Transverse colon (tissue), 4 donors: ENCODE data around the gene C5AR1. TPM values are rescaled to one million over a fixed set of nuclear protein-coding genes. Genes with fewer than 3 reads are reported as not detected.
"Not testable (repeated sequence)": the region's sequence is repeated elsewhere in the genome, so short reads cannot be mapped to it uniquely, and the experiment has no call there.

Experiments used
- DNase-seq: peaks from one replicate; pipeline ENCODE4 v3.0.0-alpha.2; 2019
- H3K27ac ChIP-seq, 4 donors: fragments of 200-600 bp; sonication (generic); 2 replicates each; pipeline ENCODE4 v1.5.1; 2016 to 2018; ENCODE audit warnings: inconsistent platforms in 4 of 4
- H3K27me3 ChIP-seq: fragments of 200-600 bp; sonication (generic); 2 replicates; pipeline ENCODE4 v1.5.1; 2017; ENCODE audit warnings: inconsistent platforms
- H3K36me3 ChIP-seq, 4 donors: fragments of 200-600 bp; sonication (generic); 2 replicates each; pipeline ENCODE4 v1.5.1; 2017 to 2019; ENCODE audit warnings: inconsistent platforms in 4 of 4
- H3K4me1 ChIP-seq, 4 donors: fragments of 200-600 bp; sonication (generic); 2 replicates each; pipeline ENCODE4 v1.5.1; 2017 to 2020; ENCODE audit warnings: inconsistent platforms in 4 of 4
- H3K4me3 ChIP-seq, 4 donors: fragments of 200-600 bp; sonication (generic); 1 replicate in 1 of 4; 2 replicates in 3 of 4; pipeline versions ENCODE4 v1.5.1 to v1.6.1; 2017 to 2019; ENCODE audit warnings: inconsistent platforms in 4 of 4
- H3K9me3 ChIP-seq, 2 donors: fragments of 200-600 bp; sonication (generic); 2 replicates each; pipeline ENCODE4 v1.5.1; 2017 to 2019; ENCODE audit warnings: inconsistent platforms in 2 of 2
- CTCF ChIP-seq, 5 experiments: fragments of 200-600 bp in 3 of 5; fragments of 450-650 bp in 2 of 5; sonication (generic) in 3 of 5; IDR thresholded peaks; 1 replicate in 2 of 5; 2 replicates in 3 of 5; pipeline ENCODE4 v1.5.1; 2016 to 2017; ENCODE audit warnings: antibody characterized with exemption in 5 of 5, inconsistent platforms in 3 of 5, mild to moderate bottlenecking in 2 of 5, moderate library complexity in 1 of 5
- EP300 ChIP-seq: sonication (generic); formaldehyde crosslinking; IDR thresholded peaks from one replicate; pipeline ENCODE4 v1.6.1; 2017; ENCODE audit warnings: antibody characterized with exemption, low read depth
- POLR2A ChIP-seq: fragments of 450-650 bp; IDR thresholded peaks from one replicate; pipeline ENCODE4 v1.6.1; 2016; ENCODE audit warnings: antibody characterized with exemption, mild to moderate bottlenecking, moderate library complexity
- POLR2AphosphoS5 ChIP-seq, 3 donors: sonication (generic); formaldehyde crosslinking; IDR thresholded peaks; one replicate each; pipeline ENCODE4 v1.6.1; 2016; ENCODE audit warnings: antibody characterized with exemption in 3 of 3
- WGBS, 2 donors: methylation state at CpG; one replicate each; pipeline ENCODE4 v1.1.5; 2018; ENCODE audit warnings: low coverage in 1 of 2; 5-methylcytosine and 5-hydroxymethylcytosine counted together
- in situ Hi-C, 4 donors: fragments of 200-750 bp; cut with MboI; loops; one replicate each; pipeline versions ENCODE4 v1.15.0 to v1.15.1; 2017; ENCODE audit warnings: low sequenced_read_pairs in 3 of 4, low pct_ligation_motif_present in 1 of 4, low pct_unique_long_range_greater_than_20kb in 1 of 4
- intact Hi-C: fragments of 100-400 bp; cut with DNase I; formaldehyde crosslinking; loops from one replicate; pipeline ENCODE4 v1.15.1; 2023; ENCODE audit warnings: low total_unique reads
- total RNA-seq, 4 donors: library from RNA; depleted of rRNA; stranded (reverse); fragments of >200 nt; gene quantifications; one replicate each; pipeline ENCODE4 v1.1.0, GENCODE V29; 2016

Gene C5AR1
- total RNA-seq = 1 to 10 TPM in 3 of 4 donors, under 1 TPM in 1; 0.60 to 9.0 (median 5.3) TPM

GRCh38 chr19:47309608-47310007 is at the start of gene C5AR1:
TSS of gene C5AR1 (plus strand) at chr19:47309861. CDS start at chr19:47309896, 35 bp downstream.
- Histone ChIP-seq H3K9me3 (no peaks in the 10 kb centered on the region), H3K36me3 (no peaks in the 10 kb centered on the region), H3K27me3 (peaks cover 9% of the 10 kb centered on the region), H3K4me1 (peaks cover 0 to 6% (median 0%) of the 10 kb centered on the region in 4 donors), H3K27ac (peak within 1 kb of the TSS; percentile 18 to 45 (median 22)), H3K4me3 (peak within 1 kb of the TSS in 1 of 4 donors; percentile 14)
- peak in 2 of 3 donors; percentile 41 to 43 for TF ChIP-seq POLR2AphosphoS5 (IDR thresholded peaks at IDR 0.05)
- TF ChIP-seq CTCF (IDR thresholded peaks at IDR 0.05) = no peak
- DNase-seq = peak; percentile 29
- 16 to 34% methylated on average over 5 to 12 of the region's 12 CpGs for WGBS, 2 donors
- intact Hi-C loops (loop anchor here (10.0 kb wide), 1 partner anchor 75 kb away; no protein-coding TSS in a partner anchor), in situ Hi-C loops (loop anchor here in 1 of 4 donors (25.0 kb wide), 1 partner anchor 403 kb away; the partner anchor contains the start of gene EHD2)

GRCh38 chr19:47260476-47260875 is 49.2 kb upstream of the C5AR1 start:
- Histone ChIP-seq H3K36me3 (peaks cover 0 to 49% (median 16%) of the 10 kb centered on the region in 4 donors), H3K9me3 (no peaks in the 10 kb centered on the region), H3K27ac (no peak overlapping the region), H3K27me3 (no peaks in the 10 kb centered on the region), H3K4me1 (peaks cover 15 to 24% (median 23%) of the 10 kb centered on the region in 4 donors), H3K4me3 (no peak overlapping the region)
- TF ChIP-seq POLR2A (no peak), EP300 (no peak), POLR2AphosphoS5 (IDR thresholded peaks at IDR 0.05) (no peak), CTCF (IDR thresholded peaks at IDR 0.05) (no peak)
- intact Hi-C loops (no loop called here), in situ Hi-C loops (no loop called here)
- no peak for DNase-seq
- 90% methylated on average over 12 of the region's 17 CpGs; no CpG with 5 or more reads in 1 of the 2 donors for WGBS, 2 donors

GRCh38 chr19:47261946-47262793 is 47.5 kb upstream of the C5AR1 start:
- H3K9me3 ChIP-seq, H3K4me3 ChIP-seq, in situ Hi-C loops, H3K27me3 ChIP-seq, intact Hi-C loops: not testable (repeated sequence)
- peaks cover 0 to 50% (median 23%) of the 10 kb centered on the region in 4 donors for H3K36me3 ChIP-seq
- peak overlapping the region in 1 of 4 donors; percentile 46 for H3K27ac ChIP-seq
- peak; percentile 69 for DNase-seq
- H3K4me1 ChIP-seq = peaks cover 15 to 22% (median 19%) of the 10 kb centered on the region in 4 donors
- WGBS, 2 donors = 0 to 76% methylated on average over 1 to 14 of the region's 14 CpGs

- intact Hi-C loops = no loop called here
- 94% methylated on average over 30 of the region's 30 CpGs; no CpG with 5 or more reads in 1 of the 2 donors for WGBS, 2 donors
- in situ Hi-C loops = no loop called here
These were observed 45.0 kb upstream of the C5AR1 start for GRCh38 chr19:47264629-47265028.

More at GRCh38 chr19:47264629-47265028, 45.0 kb upstream of the C5AR1 start:
- Histone ChIP-seq H3K27me3 (no peaks in the 10 kb centered on the region), H3K4me3 (no peak overlapping the region), H3K9me3 (no peaks in the 10 kb centered on the region), H3K36me3 (peaks cover 0 to 51% (median 20%) of the 10 kb centered on the region in 4 donors), H3K27ac (no peak overlapping the region), H3K4me1 (no peaks in the 10 kb centered on the region)
- no peak for DNase-seq
- no peak for TF ChIP-seq CTCF (IDR thresholded peaks at IDR 0.05)
- no peak for TF ChIP-seq POLR2A
- TF ChIP-seq POLR2AphosphoS5 (IDR thresholded peaks at IDR 0.05) = no peak
- TF ChIP-seq EP300 = no peak
